HG03095 (cell line): ENCODE results near the gene DENND10.
"Not testable (repeated sequence)": the region's sequence is repeated elsewhere in the genome, so short reads cannot be mapped to it uniquely, and the experiment has no call there.

Experiments used
- ATAC-seq: cut with Tn5 transposase; IDR thresholded peaks from one replicate; pipeline ENCODE4 v1.9.1; 2021; ENCODE audit warnings: moderate library complexity; ENCODE audit not compliant: unreplicated experiment

DENND10 gene

DNA sequence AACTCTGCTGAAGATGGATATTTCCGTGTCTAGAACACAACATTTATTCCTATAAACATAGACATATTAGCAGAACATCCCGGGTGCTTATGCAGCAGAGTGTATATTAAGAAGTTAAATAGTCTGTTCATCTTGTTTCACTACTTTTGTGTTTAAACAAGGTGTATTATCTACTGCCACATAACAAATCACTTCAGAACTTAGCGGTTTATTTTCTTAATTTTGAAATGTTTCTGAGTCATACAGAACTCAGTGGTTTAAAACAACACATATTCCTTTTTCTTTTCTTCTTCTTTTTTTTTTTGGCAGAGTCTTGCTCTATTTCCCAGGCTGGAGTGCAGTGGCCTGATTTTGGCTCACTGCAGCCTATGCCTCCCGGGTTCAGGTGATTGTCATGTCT lies 25.8 kb downstream of the DENND10 start:
- no peak for ATAC-seq

DNA sequence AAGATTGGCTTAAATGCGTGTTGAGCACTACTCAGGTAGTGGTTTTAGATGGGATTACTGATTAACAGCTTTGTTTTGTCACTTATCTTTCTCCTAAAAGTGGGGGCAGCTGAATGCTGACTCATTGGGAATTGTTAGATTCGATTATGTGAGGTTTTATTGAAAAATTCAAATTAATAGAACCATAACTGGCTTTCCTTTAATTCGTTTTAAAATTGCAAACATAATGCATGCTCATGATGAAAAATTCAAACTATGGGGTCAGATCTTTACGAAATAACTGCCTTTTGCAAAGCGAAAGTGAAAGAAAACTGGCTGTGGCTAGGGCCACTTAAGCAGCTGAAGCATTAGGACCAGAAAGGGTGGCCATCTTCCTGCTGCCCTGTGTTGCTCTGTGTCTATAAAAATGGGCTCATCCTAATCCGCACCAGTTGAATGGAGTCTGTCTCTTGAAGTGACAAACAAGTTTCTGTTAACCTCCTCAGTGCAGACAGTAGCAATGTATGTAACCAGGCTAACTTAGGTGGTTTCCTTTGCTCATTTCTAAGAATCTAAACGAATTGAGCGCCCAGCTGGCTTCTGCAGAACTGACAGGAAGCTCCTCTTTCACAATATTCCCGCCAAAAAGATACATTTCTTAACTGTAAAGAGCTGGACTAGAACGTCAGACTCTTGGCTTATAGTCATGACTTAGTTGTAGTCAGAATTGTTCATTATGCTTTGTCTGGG lies 27.8 kb downstream of the DENND10 start:
- ATAC-seq: peak; percentile 67

GRCh38 chr10:119132521-119133345 lies 28.8 kb downstream of the DENND10 start:
- no peak for ATAC-seq

GRCh38 chr10:119133949-119134348 lies 30.0 kb downstream of the DENND10 start:
- ATAC-seq: no peak

DNA sequence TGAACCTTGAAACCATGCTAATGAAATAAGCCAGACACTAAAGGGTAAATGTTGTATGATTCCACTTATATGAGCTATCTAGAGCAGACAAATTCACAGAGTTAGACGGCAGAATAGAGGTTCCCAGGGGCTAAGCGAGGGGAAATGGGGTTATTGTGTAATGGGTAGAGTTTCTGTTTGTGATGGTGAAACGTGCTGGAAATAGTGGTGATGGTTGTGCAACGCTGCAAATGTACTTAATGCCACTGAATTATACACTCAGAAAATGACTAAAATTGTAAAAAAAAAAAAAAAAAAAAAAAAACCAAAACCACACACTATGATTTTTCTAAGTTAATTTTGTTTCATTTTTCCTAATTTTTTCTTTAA lies 31.6 kb downstream of the DENND10 start:
- ATAC-seq: no peak

DNA sequence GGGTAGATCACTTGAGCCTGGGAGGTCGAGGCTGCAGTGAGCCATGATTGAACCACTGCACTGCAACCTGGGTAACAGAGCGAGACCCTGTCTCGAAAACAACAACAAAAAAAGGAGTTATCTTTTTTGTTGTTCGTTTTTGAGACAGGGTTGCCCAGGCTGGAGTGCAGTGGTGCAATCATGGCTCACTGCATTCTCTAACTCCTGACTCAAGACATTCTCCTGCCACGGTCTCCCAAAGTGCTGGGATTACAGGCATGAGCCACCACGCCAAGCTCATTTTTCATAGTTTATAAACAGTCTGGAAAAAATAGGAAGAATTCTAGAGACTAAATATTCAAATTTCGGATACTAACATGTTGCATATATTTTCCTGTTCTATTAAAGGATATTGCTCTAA lies 32.2 kb downstream of the DENND10 start:
- ATAC-seq: no peak

DNA sequence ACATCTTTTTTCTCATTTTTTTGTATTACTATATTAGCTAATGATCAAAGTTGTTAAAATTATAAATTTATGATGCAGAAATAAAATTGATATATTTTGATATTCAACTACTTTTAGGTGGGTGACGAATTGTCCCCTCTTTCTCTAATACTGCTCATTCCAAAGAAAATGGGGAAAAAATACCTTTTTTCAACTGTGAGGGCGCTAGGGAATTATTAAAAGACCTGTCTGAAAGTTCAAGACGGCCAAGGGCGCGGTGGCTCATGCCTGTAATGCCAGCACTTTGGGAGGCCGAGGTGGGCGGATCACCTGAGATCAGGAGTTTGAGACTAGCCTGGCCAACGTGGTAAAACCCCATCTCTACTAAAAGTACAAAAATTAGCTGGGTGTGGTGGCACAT lies 34.0 kb downstream of the DENND10 start:
- ATAC-seq: not testable (repeated sequence)

DNA sequence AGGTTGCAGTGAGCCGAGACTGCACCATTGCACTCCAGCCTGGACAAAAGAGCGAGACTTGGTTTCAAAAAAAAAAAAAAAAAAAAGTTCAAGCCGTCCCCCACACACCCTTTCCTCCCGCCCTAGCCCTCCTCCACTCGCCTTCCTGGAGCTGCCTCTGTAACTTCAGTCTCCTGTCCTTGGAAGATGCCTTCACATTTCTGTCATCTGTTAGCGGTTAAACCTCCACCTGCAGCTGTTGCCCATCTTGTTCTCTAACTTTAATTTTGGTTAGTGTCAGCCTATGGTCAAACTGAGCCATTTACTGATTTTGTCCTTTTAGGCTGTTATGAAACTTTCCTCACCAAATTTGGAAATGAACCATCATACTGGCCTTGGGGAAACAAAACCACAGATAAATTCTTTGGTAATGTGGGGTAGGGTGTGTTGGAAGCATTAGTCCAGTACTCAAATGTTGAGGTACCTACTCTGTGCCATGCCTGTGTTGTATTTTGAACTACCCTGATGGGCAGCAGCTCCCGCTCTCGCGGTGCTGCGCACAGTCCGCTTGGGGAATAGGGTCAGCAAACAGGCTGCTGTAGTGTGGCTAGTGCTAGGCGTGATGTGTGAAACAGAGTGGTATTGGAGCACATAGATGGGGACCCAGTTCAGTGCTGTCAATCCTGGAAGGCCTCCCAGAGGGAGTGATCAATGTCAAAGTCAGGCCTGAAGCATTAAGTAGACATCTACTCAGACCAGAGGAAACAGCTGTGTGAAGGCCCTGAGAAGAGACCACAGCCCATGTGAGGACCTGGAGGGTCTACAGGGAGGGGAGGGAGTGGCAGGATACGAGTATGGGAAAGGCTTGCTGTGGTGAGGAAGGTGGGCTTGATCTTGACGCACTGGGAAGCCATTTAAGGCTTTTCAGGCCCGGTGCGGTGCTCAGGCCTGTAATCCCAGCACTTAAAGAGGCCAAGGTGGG lies 34.7 kb downstream of the DENND10 start:
- no peak for ATAC-seq

DNA sequence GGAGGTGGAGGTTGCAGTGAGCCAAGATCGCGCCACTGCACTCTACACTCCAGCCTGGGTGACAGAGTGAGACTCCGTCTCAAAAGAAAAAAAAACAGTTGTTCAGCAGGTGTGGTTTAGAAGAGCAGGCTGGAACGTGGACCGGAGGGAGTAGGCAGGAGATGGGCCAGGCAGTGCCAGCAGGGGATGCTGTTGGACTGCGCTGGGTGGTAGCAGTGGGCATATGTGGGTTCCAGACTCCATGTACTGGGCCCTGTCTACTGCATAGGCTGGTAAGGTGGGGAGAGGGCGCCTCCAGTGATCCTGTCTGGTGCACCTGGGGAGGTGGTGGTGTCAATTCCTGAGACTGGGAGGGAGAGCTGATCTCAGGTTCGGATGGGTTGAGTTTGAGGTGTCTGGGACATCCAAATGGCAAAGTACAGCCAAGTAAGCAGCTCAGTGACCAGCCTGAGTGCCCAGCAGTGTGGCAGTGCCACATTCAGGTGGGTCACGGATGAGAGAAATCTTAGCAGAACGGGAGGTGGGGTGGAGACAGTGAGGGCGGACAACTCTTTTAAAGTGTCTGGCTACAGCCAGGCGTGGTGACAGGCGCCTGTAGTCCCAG lies 35.7 kb downstream of the DENND10 start:
- no peak for ATAC-seq

DNA sequence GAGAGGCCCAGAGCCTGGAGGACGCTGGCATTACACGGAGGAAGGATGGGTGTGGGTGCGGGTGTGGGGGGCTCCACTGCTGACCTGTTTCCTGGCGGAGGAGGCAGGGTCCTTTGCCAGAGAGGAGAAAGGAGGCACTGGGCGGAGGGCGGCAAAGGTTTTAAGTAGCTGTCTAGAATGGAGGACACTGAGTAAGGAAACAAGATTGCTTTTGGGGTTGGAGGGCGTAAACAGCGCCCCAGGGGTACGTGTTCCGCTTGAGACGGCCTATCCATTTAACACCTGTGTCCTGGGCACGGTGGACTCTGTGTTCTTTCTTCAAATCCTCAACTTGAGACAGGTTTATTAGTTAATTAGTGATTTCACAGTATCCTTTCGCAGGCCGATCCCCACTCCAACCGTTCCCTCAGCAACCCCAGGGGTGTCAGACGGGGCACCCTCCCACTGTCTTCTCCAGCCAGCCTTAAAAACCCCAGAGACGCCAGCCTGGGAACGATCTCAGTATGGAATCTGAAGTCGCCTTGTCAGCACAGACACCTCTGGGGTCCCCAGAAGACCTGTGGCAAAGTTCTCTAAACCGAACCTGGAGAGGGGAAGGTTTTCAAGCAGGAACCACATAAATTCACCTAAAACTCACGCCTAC lies 36.8 kb downstream of the DENND10 start:
- no peak for ATAC-seq

DNA sequence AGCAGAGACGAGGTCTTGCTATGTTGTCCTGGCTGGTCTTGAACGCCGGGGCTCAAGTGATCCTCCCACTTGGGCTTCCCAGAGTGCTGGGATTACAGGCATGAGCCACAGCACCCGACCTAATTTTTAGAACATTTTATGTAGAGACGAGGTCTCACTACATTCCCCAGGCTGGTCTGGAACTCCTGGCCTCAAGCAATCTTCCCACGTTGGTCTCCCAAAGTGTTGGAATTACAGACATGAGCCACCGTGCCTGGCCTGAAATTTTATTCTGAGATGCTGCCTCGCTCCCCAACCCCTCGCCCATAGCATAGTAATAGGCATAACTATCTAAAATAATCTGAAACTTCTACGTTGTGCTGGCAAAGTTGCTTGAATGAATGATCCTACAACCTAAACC lies 39.7 kb downstream of the DENND10 start:
- no peak for ATAC-seq

- ATAC-seq: no peak
These were observed 45.2 kb downstream of the DENND10 start for GRCh38 chr10:119149157-119149556.

DNA sequence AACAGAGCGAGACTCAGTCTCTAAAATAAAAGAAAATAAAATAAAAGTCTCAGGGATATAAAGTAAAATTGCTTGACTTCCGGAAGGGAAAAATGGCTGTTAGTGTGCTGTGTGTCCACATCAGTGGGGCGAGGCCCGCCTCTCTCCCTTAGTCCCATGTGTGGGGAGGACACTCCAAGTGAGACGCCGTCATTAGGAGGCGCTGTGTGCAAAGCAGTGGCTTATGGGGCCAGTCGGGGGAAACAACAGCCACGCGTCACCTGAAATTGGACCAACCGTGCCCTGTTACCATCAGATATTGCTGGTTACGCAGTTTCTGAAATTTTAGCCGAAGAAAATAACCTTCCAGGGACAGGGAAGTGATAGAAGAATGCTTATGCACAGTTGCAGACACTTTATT lies 45.8 kb downstream of the DENND10 start:
- ATAC-seq: no peak

DNA sequence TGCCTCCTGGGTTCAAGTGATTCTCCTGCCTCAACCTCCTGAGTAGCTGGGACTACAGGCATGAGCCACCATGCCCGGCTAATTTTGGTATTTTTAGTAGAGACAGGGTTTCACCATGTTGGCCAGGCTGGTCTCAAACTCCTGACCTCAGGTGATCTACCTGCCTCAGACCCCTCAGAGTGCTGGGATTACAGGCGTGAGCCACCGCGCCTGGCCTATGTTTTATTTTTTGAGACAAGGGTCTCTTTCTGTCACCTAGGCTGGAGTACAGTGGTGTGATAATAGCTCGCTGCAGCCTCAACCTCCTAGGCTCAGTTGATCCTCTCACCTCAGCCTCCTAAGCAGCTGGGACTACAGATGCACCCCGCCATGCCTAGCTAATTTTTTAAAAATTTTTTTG lies 47.7 kb downstream of the DENND10 start:
- not testable (repeated sequence) for ATAC-seq

DNA sequence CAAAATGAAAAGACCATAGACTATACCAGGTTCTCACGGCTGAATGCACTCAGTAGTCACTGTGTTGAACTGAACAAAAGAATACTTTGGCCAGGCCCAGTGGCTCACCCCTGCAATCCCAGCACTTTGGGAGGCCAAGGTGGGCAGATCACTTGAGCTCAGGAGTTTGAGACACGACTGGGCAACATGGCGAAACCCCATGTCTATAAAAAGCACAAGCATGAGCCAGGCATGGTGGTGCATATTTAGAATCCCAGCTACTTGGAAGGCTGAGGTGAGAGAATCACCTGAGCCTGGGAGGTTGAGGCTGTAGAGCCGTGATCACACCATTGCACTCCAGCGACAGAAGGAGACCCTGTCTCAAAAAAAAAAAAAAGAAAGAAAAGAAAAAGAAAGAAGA lies 49.1 kb downstream of the DENND10 start:
- ATAC-seq: no peak

DNA sequence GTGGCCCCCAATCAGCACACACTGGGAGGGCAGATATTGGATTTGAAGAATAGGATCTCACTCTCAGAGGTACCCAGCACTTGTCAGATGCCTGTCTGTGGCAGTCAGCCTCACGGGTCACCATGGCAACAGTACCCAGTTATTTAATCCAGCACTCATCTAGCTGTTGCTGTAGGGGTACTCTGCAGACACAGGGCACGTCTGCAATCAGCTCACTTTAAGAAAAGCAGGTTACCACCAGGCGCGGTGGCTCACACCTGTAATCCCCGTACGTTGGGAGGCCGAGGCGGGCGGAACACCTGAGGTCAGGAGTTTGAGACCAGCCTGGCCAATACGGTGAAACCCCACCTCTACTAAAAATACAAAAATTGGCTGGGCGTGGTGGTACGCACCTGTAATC lies 49.7 kb downstream of the DENND10 start:
- ATAC-seq: no peak

- ATAC-seq: no peak
These were observed 55.4 kb downstream of the DENND10 start for GRCh38 chr10:119159332-119159731.

- no peak for ATAC-seq
These were observed 58.0 kb downstream of the DENND10 start for GRCh38 chr10:119161680-119162451.

DNA sequence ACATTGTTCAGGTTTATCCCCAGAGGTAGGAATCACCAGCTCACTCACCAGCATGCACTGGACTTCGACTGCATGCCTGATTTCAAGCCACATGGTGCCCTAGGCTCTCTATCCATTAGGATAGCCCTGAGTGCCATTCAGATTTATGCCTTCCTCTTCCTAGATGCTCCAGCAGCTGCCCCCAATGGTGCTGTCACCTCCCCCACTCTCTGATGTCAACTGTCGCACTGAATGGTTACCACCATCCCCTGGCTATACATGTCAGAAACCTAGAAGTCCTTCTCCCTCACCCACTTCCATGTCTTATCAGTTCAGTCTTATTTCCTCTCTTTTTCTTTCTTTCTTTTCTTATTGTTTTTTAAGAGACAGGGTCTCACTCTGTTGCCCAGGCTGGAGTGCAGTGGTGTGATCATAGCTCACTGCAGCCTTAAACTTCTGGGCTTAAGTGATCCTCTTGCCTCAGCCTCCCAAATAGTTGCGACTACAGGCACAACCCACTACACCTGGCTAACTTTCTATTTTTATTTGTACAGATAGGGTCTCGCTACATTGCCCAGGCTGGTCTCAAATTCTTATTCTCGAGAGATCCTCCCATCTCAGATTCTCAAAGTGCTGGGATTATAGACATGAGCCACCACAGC lies 58.7 kb downstream of the DENND10 start:
- no peak for ATAC-seq
